Activated B cell treated with CpG ODN at 0.5 μM for 24 hours (primary cell): ENCODE data around the gene PARVG. TPM values are rescaled to one million over a fixed set of nuclear protein-coding genes. Genes with fewer than 3 reads are reported as not detected.

Experiments
- ATAC-seq: fragments of 200-7000 bp; cut with Tn5 transposase; one replicate; pipeline ENCODE4 v1.10.0; 2021; ENCODE audit warnings: low read depth, mild to moderate bottlenecking, moderate library complexity
- CTCF ChIA-PET: fragments of 350-600 bp; sonication (Branson Sonifier 250); formaldehyde crosslinking; loops from one replicate; lab custom pipeline; 2021; ENCODE audit warnings: antibody characterized with exemption; lab: Charles Lee
- POLR2A ChIA-PET: fragments of 350-600 bp; sonication (Branson Sonifier 250); formaldehyde crosslinking; loops from one replicate; lab custom pipeline; 2021; ENCODE audit warnings: antibody characterized with exemption; lab: Charles Lee
- DNase-seq: peaks from one replicate; pipeline ENCODE4 v3.0.0; 2022
- H3K27ac Mint-ChIP-seq: one replicate; pipeline ENCODE4 v1.8.0; 2020; ENCODE audit warnings: mixed read lengths
- H3K27me3 Mint-ChIP-seq: one replicate; pipeline ENCODE4 v1.8.0; 2021; ENCODE audit warnings: mixed read lengths
- H3K36me3 Mint-ChIP-seq: one replicate; pipeline ENCODE4 v1.8.0; 2021; ENCODE audit warnings: low read depth, mixed read lengths
- H3K4me1 Mint-ChIP-seq: one replicate; pipeline ENCODE4 v1.8.0; 2021; ENCODE audit warnings: mixed read lengths
- H3K4me3 Mint-ChIP-seq: one replicate; pipeline ENCODE4 v1.8.0; 2020; ENCODE audit warnings: mild to moderate bottlenecking, mixed read lengths
- H3K9me3 Mint-ChIP-seq: one replicate; pipeline ENCODE4 v1.8.0; 2020; ENCODE audit warnings: mixed read lengths
- CTCF ChIP-seq: fragments of 200-600 bp; IDR thresholded peaks from one replicate; pipeline ENCODE4 v1.8.0; 2022; ENCODE audit warnings: antibody characterized with exemption, mild to moderate bottlenecking
- intact Hi-C: fragments of 100-400 bp; cut with micrococcal nuclease; formaldehyde crosslinking; loops from one replicate; pipeline ENCODE4 v1.15.1; 2024
- total RNA-seq: library from RNA; stranded (reverse); gene quantifications from 2 replicates; pipeline ENCODE4 v1.2.3, GENCODE V29; 2022

Gene PARVG
- total RNA-seq, 1 donor from 2014 or later, result 96.1 TPM

DNA sequence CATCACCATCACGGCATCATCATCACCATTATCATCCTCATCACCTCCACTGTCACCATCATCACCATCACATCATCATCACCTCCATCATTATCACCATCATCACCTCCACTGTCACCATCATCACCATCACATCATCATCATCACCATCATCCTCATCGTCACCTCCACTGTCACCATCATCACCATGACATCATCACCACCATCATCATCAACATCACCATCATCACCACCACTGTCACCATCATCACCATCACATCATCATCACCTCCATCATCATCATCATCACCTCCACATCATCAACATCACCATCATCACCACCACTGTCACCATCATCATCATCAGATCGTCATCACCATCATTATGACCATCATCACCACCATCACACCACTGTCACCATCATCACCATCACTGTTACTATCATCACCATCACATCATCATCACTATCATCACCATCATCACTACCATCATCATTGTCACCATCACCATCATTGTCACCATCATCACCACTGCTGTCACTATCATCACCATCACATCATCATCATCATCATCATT lies 32.8 kb downstream of the PARVG start:
- Mint-ChIP-seq H3K36me3 (peaks cover 12% of the 10 kb centered on the region), H3K27me3 (no peaks in the 10 kb centered on the region), H3K4me1 (peaks cover 14% of the 10 kb centered on the region), H3K9me3 (peaks cover 4% of the 10 kb centered on the region), H3K4me3 (no peak overlapping the region), H3K27ac (no peak overlapping the region)
- intact Hi-C loops, result no loop called here
- TF ChIP-seq CTCF, result no peak
- POLR2A ChIA-PET, result no interaction called here
- no peak for DNase-seq
- ATAC-seq, result no peak
- CTCF ChIA-PET, result no interaction called here

GRCh38 chr22:44214187-44214586 lies 33.5 kb downstream of the PARVG start:
- CTCF ChIA-PET, result no interaction called here
- no peaks in the 10 kb centered on the region for H3K27me3 Mint-ChIP-seq
- peaks cover 12% of the 10 kb centered on the region for H3K36me3 Mint-ChIP-seq
- POLR2A ChIA-PET, result no interaction called here
- no peak for TF ChIP-seq CTCF
- peaks cover 4% of the 10 kb centered on the region for H3K9me3 Mint-ChIP-seq
- ATAC-seq (no peak), DNase-seq (no peak)
- H3K4me3 Mint-ChIP-seq, result no peak overlapping the region
- H3K27ac Mint-ChIP-seq, result no peak overlapping the region
- H3K4me1 Mint-ChIP-seq, result peaks cover 9% of the 10 kb centered on the region
- intact Hi-C loops, result no loop called here

- intact Hi-C loops, result no loop called here
- CTCF ChIA-PET, result no interaction called here
- ATAC-seq (no peak), DNase-seq (no peak)
- H3K27ac Mint-ChIP-seq, result no peak overlapping the region
- POLR2A ChIA-PET, result no interaction called here
- no peak overlapping the region for H3K4me3 Mint-ChIP-seq
- H3K36me3 Mint-ChIP-seq, result peaks cover 9% of the 10 kb centered on the region
- H3K4me1 Mint-ChIP-seq, result peaks cover 5% of the 10 kb centered on the region
- H3K27me3 Mint-ChIP-seq, result no peaks in the 10 kb centered on the region
- H3K9me3 Mint-ChIP-seq, result peaks cover under 1% of the 10 kb centered on the region
- TF ChIP-seq CTCF, result no peak
Observed at GRCh38 chr22:44214764-44215163, 34.0 kb downstream of the PARVG start.

DNA sequence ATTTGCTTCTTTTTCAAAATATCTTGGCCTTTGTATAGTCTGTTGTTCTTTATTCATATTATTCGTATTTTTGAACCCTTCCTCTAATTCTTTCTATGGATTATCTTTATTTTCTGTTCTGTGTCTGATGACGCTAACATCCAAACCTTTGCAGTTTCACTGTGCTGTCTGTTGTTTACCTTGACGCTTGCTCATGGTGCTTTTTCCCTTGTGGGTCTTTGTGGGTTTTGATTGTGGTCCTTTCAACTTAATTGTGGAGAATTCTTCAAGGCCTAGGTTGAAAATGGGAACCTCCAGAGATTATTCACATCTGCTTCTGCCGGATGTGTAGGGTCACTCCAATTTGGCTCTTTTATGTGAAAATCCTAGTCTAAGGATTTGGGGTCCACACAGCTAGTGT lies 34.6 kb downstream of the PARVG start:
- POLR2A ChIA-PET, result no interaction called here
- Mint-ChIP-seq H3K36me3 (peaks cover 4% of the 10 kb centered on the region), H3K4me1 (peaks cover 5% of the 10 kb centered on the region), H3K9me3 (no peaks in the 10 kb centered on the region), H3K4me3 (no peak overlapping the region), H3K27ac (no peak overlapping the region), H3K27me3 (no peaks in the 10 kb centered on the region)
- CTCF ChIA-PET, result no interaction called here
- TF ChIP-seq CTCF, result no peak
- DNase-seq (no peak), ATAC-seq (no peak)
- intact Hi-C loops, result no loop called here

- POLR2A ChIA-PET, result no interaction called here
- H3K27ac Mint-ChIP-seq, result no peak overlapping the region
Observed at GRCh38 chr22:44217346-44217745, 36.6 kb downstream of the PARVG start.

More at GRCh38 chr22:44217346-44217745, 36.6 kb downstream of the PARVG start:
- no peak for ATAC-seq
- intact Hi-C loops, result no loop called here
- Mint-ChIP-seq H3K27me3 (no peaks in the 10 kb centered on the region), H3K36me3 (no peaks in the 10 kb centered on the region), H3K4me3 (no peak overlapping the region), H3K9me3 (no peaks in the 10 kb centered on the region), H3K4me1 (no peaks in the 10 kb centered on the region)
- CTCF ChIA-PET, result no interaction called here
- no peak for TF ChIP-seq CTCF
- DNase-seq, result no peak
